ENCODE results near the gene GTSF1L. TPM values are rescaled to one million over a fixed set of nuclear protein-coding genes. Genes with fewer than 3 reads are reported as not detected.
A peak's percentile ranks its signal among the peaks of the same experiment; 100 is the strongest.

The GTSF1L gene
- total RNA-seq, 1 donor from 2014 or later = 1.3 TPM

DNA sequence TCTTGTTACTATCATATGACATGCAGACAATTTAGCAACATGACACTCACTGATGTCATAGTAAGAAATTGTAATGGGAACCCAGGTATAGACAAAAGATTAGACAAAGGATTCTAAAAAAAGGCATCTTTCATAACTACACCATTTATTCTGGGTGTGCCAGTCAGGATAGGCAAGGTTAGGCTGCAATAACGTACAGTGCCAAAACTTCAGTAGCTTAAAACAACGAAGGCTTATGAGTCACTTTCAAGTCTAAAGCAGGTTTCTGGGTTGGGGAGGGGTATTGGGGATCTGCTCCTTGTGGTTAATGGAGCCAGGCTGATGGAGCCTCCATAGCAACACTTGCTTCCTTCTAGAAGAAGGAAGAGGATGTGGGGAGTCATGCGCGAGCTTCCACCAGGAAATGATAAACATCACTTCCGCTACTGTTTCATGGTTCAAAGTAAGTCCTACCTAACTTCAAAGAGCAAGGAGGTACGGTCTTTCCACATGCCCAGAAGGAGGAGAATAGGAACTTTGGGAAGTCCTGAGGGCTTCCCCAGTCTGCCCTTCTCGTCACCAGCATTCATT, 2.0 kb upstream of the GTSF1L start:
- POLR2A ChIA-PET = interaction anchor here (0.6 to 2.0 kb wide), 4 partner anchors 8 to 61 kb away, joined by 4 to 8 read pairs (median 5); no protein-coding TSS in a partner anchor
- Mint-ChIP-seq H3K27ac (peak overlapping the region; percentile 8), H3K36me3 (ENCODE audit: low read depth) (no peaks in the 10 kb centered on the region), H3K27me3 (no peaks in the 10 kb centered on the region), H3K4me1 (peaks cover 43% of the 10 kb centered on the region), H3K9me3 (no peaks in the 10 kb centered on the region), H3K4me3 (no peak overlapping the region)
- intact Hi-C loops (cut with micrococcal nuclease) = no loop called here
- DNase-seq (no peak), ATAC-seq (ENCODE audit: low read depth) (no peak)
- CTCF ChIA-PET = interaction anchor here (0.8 to 1.3 kb wide), 3 partner anchors 20 to 23 kb away, joined by 3 read pairs; no protein-coding TSS in a partner anchor
- TF ChIP-seq, protein P1, sequence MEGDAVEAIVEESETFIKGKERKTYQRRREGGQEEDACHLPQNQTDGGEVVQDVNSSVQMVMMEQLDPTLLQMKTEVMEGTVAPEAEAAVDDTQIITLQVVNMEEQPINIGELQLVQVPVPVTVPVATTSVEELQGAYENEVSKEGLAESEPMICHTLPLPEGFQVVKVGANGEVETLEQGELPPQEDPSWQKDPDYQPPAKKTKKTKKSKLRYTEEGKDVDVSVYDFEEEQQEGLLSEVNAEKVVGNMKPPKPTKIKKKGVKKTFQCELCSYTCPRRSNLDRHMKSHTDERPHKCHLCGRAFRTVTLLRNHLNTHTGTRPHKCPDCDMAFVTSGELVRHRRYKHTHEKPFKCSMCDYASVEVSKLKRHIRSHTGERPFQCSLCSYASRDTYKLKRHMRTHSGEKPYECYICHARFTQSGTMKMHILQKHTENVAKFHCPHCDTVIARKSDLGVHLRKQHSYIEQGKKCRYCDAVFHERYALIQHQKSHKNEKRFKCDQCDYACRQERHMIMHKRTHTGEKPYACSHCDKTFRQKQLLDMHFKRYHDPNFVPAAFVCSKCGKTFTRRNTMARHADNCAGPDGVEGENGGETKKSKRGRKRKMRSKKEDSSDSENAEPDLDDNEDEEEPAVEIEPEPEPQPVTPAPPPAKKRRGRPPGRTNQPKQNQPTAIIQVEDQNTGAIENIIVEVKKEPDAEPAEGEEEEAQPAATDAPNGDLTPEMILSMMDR (IDR thresholded peaks at IDR 0.05) = no peak

DNA sequence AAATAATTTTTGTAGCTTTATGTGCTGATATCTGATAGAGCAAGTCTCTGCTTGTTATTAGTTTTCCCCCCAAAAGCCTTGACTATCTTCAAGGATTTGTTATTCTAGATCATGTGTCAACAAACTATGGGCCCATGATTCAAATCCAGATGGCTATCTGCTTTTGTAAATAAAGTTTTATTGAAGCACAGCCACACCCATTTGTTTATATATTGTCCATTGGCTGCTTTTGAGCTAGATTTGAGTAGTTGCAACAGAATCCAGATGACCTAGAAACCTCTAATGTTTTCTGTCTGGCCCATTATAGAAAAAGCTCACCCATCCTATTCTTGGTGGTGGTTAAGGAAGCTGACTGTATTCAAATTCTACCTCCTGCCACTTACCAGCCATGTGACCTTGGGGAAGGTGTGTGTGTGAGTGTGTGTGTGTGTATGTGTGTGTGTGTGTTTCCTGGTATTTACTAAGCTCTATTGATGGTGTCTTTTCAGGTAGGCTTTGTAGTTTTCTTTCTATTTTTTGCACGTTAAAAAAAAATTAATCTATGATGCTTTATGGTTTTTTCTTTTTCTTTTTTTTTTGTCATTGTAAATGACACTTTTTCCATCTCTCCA, 1.3 kb upstream of the GTSF1L start:
- no peak overlapping the region for H3K4me3 Mint-ChIP-seq
- peak; percentile 34 for ATAC-seq (ENCODE audit: low read depth)
- peaks cover 38% of the 10 kb centered on the region for H3K4me1 Mint-ChIP-seq
- no peak overlapping the region for H3K27ac Mint-ChIP-seq
- DNase-seq = no peak
- no peaks in the 10 kb centered on the region for H3K27me3 Mint-ChIP-seq
- H3K36me3 Mint-ChIP-seq (ENCODE audit: low read depth) = no peaks in the 10 kb centered on the region
- H3K9me3 Mint-ChIP-seq = no peaks in the 10 kb centered on the region
- TF ChIP-seq, protein P1 (IDR thresholded peaks at IDR 0.05) = no peak
- ChIA-PET POLR2A (interaction anchor here (0.6 to 2.0 kb wide), 3 partner anchors 9 to 60 kb away, joined by 4 to 8 read pairs (median 4); no protein-coding TSS in a partner anchor), CTCF (interaction anchor here (0.8 to 1.3 kb wide), 3 partner anchors 21 to 24 kb away, joined by 3 read pairs; no protein-coding TSS in a partner anchor)
- intact Hi-C loops (cut with micrococcal nuclease) = no loop called here

DNA sequence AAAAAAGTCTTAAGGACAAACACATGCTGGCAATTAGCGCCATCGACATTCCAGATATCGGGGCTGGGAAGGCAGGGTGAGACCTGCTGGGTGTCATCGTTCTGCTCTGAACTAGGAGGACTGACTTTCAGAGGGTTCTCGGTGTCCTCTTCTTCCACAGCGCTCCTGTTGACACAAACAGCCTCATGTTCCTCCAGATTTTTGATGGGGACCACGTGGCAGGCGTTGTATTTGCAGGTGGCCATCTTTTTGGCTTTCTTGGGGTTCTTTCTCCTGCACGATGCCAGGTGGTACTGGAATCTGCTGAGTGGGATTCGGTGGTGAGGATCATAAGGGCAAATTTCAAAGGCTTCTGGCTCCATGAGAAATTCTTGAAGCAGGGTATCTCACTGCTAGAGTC, 469 bp downstream of the GTSF1L start:
- CTCF ChIA-PET = interaction anchor here (0.6 kb wide), 1 partner anchor 23 kb away, joined by 4 read pairs; no protein-coding TSS in a partner anchor
- intact Hi-C loops (cut with micrococcal nuclease) = no loop called here
- Mint-ChIP-seq H3K27ac (no peak overlapping the region), H3K27me3 (no peaks in the 10 kb centered on the region), H3K4me1 (peaks cover 39% of the 10 kb centered on the region), H3K36me3 (ENCODE audit: low read depth) (no peaks in the 10 kb centered on the region), H3K9me3 (no peaks in the 10 kb centered on the region), H3K4me3 (no peak overlapping the region)
- TF ChIP-seq, protein P1 (IDR thresholded peaks at IDR 0.05) = no peak
- no peak for DNase-seq
- ATAC-seq (ENCODE audit: low read depth) = no peak
- POLR2A ChIA-PET = no interaction called here

DNA sequence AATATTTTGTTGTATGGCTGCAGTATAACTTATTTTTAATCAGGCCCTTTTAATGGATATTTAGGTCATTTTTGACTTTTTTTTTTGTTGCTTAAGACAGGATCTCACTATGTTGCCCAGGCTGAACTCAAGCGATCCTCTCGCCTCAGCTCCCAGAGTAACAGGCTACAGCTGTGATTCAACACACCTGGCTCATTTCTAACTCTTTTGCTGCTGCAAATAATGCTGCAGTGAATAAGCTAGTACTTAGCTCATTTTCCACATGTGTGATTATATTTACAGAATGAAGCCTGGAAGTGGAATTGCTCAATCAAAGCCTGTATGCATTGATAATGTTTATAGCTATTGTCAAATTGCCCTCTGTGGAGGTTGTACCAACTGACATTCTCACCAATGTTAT, 1.1 kb downstream of the GTSF1L start:
- H3K36me3 Mint-ChIP-seq (ENCODE audit: low read depth) = no peaks in the 10 kb centered on the region
- peaks cover 37% of the 10 kb centered on the region for H3K4me1 Mint-ChIP-seq
- ChIA-PET CTCF (interaction anchor here (0.6 kb wide), 1 partner anchor 23 kb away, joined by 4 read pairs; no protein-coding TSS in a partner anchor), POLR2A (interaction anchor here (1.0 kb wide), 1 partner anchor 15 kb away, joined by 3 read pairs; no protein-coding TSS in a partner anchor)
- ATAC-seq (ENCODE audit: low read depth) (no peak), DNase-seq (no peak)
- intact Hi-C loops (cut with micrococcal nuclease) = no loop called here
- H3K9me3 Mint-ChIP-seq = no peaks in the 10 kb centered on the region
- H3K27ac Mint-ChIP-seq = no peak overlapping the region
- TF ChIP-seq, protein P1 (IDR thresholded peaks at IDR 0.05) = no peak
- no peaks in the 10 kb centered on the region for H3K27me3 Mint-ChIP-seq
- no peak overlapping the region for H3K4me3 Mint-ChIP-seq

DNA sequence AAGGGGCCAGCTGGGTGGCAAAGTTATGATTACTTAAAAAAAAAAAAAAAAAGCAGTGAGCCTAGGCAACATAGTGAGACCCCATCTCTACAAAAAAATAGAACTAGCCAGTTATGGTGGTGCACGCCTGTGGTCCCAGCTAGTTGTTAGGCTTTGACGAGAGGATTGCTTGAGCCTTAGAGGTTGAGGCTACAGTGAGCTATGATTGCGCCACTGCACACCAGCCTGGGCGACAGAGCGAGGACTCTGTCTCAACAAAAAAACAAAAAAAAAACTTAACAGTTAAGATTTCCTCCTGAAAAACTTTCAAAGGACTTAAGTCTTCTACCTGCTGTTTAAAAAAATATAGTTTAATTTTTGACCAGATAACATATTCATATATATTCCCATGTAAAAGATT, 2.4 kb downstream of the GTSF1L start:
- no peak for DNase-seq
- H3K4me1 Mint-ChIP-seq = peaks cover 37% of the 10 kb centered on the region
- no peak for ATAC-seq (ENCODE audit: low read depth)
- POLR2A ChIA-PET = interaction anchor here (1.2 kb wide), 1 partner anchor 9 kb away, joined by 3 read pairs; no protein-coding TSS in a partner anchor
- CTCF ChIA-PET = no interaction called here
- no peak overlapping the region for H3K4me3 Mint-ChIP-seq
- peaks cover 2% of the 10 kb centered on the region for H3K9me3 Mint-ChIP-seq
- H3K36me3 Mint-ChIP-seq (ENCODE audit: low read depth) = peaks cover 9% of the 10 kb centered on the region
- no peak overlapping the region for H3K27ac Mint-ChIP-seq
- intact Hi-C loops (cut with micrococcal nuclease) = no loop called here
- TF ChIP-seq, protein P1 (IDR thresholded peaks at IDR 0.05) = no peak
- H3K27me3 Mint-ChIP-seq = no peaks in the 10 kb centered on the region

Measured in activated B cell treated with CpG ODN at 0.5 μM for 24 hours (primary cell).